ENCODE results near the gene ZNF20. TPM values are rescaled to one million over a fixed set of nuclear protein-coding genes. Genes with fewer than 3 reads are reported as not detected.

ZNF20 gene
- total RNA-seq, 4 donors from 2014 or later = 1.9 to 4.9 (median 3.1) TPM

- TF ChIP-seq CTCF (IDR thresholded peaks at IDR 0.05) (no peak), POLR2A (IDR thresholded peaks at IDR 0.05) (peak; percentile 73 to 83), POLR2AphosphoS5 (IDR thresholded peaks at IDR 0.05) (peak; percentile 86)
- Histone ChIP-seq H3K4me3 (peak within 1 kb of the TSS; percentile 69 to 87), H3K27me3 (no peaks in the 10 kb centered on the region), H3K4me1 (peaks cover 0 to 50% (median 24%) of the 10 kb centered on the region in 3 donors), H3K36me3 (peaks cover 0 to 16% of the 10 kb centered on the region in 2 donors), H3K27ac (peak within 1 kb of the TSS; percentile 71 to 97 (median 96)), H3K9me3 (no peaks in the 10 kb centered on the region)
- ATAC-seq = peak; percentile 98
- WGBS, 2 donors (ENCODE audit: low coverage in 1 of 2) = 0 to 2% methylated on average over 11 to 19 of the region's 57 CpGs
Observed at GRCh38 chr19:12162882-12163806, 23.0 kb upstream of the ZNF20 start, which contains the start of gene ZNF136. Gene ZNF136 (plus strand): TSS chr19:12163096. CDS start chr19:12163204, 108 bp downstream.

GRCh38 chr19:12162513-12162881 is 22.3 kb upstream of the ZNF20 start:
- no peak for ATAC-seq
- WGBS, 2 donors (ENCODE audit: low coverage in 1 of 2) = 13 to 17% methylated on average over 5 to 8 of the region's 8 CpGs
- Histone ChIP-seq H3K4me3 (peak overlapping the region; percentile 69 to 87), H3K4me1 (peaks cover 0 to 48% (median 24%) of the 10 kb centered on the region in 3 donors), H3K27me3 (no peaks in the 10 kb centered on the region), H3K27ac (peak overlapping the region in 3 of 4 donors; percentile 95 to 97 (median 97)), H3K36me3 (peaks cover 0 to 16% of the 10 kb centered on the region in 2 donors), H3K9me3 (no peaks in the 10 kb centered on the region)
- TF ChIP-seq POLR2AphosphoS5 (IDR thresholded peaks at IDR 0.05) (no peak), EP300 (IDR thresholded peaks at IDR 0.05) (no peak), POLR2A (IDR thresholded peaks at IDR 0.05) (no peak), CTCF (IDR thresholded peaks at IDR 0.05) (no peak)

- no peak for ATAC-seq
- Histone ChIP-seq H3K4me3 (no peak overlapping the region), H3K9me3 (no peaks in the 10 kb centered on the region), H3K27me3 (no peaks in the 10 kb centered on the region), H3K4me1 (peaks cover 0 to 39% (median 14%) of the 10 kb centered on the region in 3 donors), H3K27ac (no peak overlapping the region), H3K36me3 (peaks cover 0 to 5% of the 10 kb centered on the region in 2 donors)
- 74 to 80% methylated on average over 1 to 4 of the region's 25 CpGs for WGBS, 2 donors (ENCODE audit: low coverage in 1 of 2)
- TF ChIP-seq EP300 (IDR thresholded peaks at IDR 0.05) = no peak
- TF ChIP-seq POLR2A (IDR thresholded peaks at IDR 0.05) = no peak
- no peak for TF ChIP-seq POLR2AphosphoS5 (IDR thresholded peaks at IDR 0.05)
- no peak for TF ChIP-seq CTCF (IDR thresholded peaks at IDR 0.05)
Observed at GRCh38 chr19:12159773-12160414, 19.7 kb upstream of the ZNF20 start.

GRCh38 chr19:12156223-12157058 is 16.3 kb upstream of the ZNF20 start, which contains the start of gene ZNF625:
Gene ZNF625 (minus strand): TSS chr19:12156734. CDS start chr19:12156558, 176 bp downstream.
- H3K36me3 ChIP-seq = peaks cover 0 to 9% of the 10 kb centered on the region in 2 donors
- H3K27ac ChIP-seq = peak within 1 kb of the TSS; percentile 59 to 89 (median 80)
- no peaks in the 10 kb centered on the region for H3K9me3 ChIP-seq
- H3K4me1 ChIP-seq = peaks cover 0 to 29% (median 3%) of the 10 kb centered on the region in 3 donors
- TF ChIP-seq POLR2AphosphoS5 (IDR thresholded peaks at IDR 0.05) (peak; percentile 55), EP300 (IDR thresholded peaks at IDR 0.05) (no peak), POLR2A (IDR thresholded peaks at IDR 0.05) (peak; percentile 36 to 39), CTCF (IDR thresholded peaks at IDR 0.05) (no peak)
- peak; percentile 97 for ATAC-seq
- no peaks in the 10 kb centered on the region for H3K27me3 ChIP-seq
- H3K4me3 ChIP-seq = peak within 1 kb of the TSS; percentile 70 to 80
- 0% methylated on average over 4 to 7 of the region's 58 CpGs for WGBS, 2 donors (ENCODE audit: low coverage in 1 of 2)

Measured in gastroesophageal sphincter (tissue), 4 donors.